Neuronal stem cell (in vitro differentiated cells): ENCODE data around the gene ADRA2A.

ENCODE experiments used
- DNase-seq: peaks from one replicate; pipeline ENCODE4 v3.0.0-alpha.2; 2013; ENCODE audit warnings: low spot score
- H2AFZ ChIP-seq: one replicate; pipeline ENCODE4 v1.6.1; 2013; ENCODE audit warnings: mild to moderate bottlenecking, low read length, inconsistent platforms
- H2AK5ac ChIP-seq: 2 replicates; pipeline ENCODE4 v1.6.1; 2013; ENCODE audit warnings: low read depth, mild to moderate bottlenecking, inconsistent platforms, low read length, moderate library complexity, mixed read lengths
- H2BK120ac ChIP-seq: 2 replicates; pipeline ENCODE4 v1.6.1; 2013; ENCODE audit warnings: low read depth, mild to moderate bottlenecking, inconsistent platforms, low read length, moderate library complexity, mixed read lengths
- H2BK12ac ChIP-seq: one replicate; pipeline ENCODE4 v1.6.1; 2013; ENCODE audit warnings: low read length, inconsistent platforms
- H2BK15ac ChIP-seq: 2 replicates; pipeline ENCODE4 v1.6.1; 2013; ENCODE audit warnings: mild to moderate bottlenecking, low read length, inconsistent platforms, mixed read lengths
- H2BK5ac ChIP-seq: one replicate; pipeline ENCODE4 v1.6.1; 2013; ENCODE audit warnings: inconsistent platforms, mild to moderate bottlenecking, low read length, moderate library complexity
- H3K14ac ChIP-seq: one replicate; pipeline ENCODE4 v1.6.1; 2013; ENCODE audit warnings: low read length, inconsistent platforms
- H3K18ac ChIP-seq: 2 replicates; pipeline ENCODE4 v1.6.1; 2013; ENCODE audit warnings: low read length, inconsistent platforms
- H3K23ac ChIP-seq: 2 replicates; pipeline ENCODE4 v1.6.1; 2013; ENCODE audit warnings: low read depth, mild to moderate bottlenecking, mixed read lengths, low read length, inconsistent platforms; ENCODE audit not compliant: poor library complexity
- H3K27ac ChIP-seq: replicated peaks from 3 replicates; pipeline ENCODE4 v1.5.1; 2013; ENCODE audit warnings: low read length, inconsistent platforms
- H3K27me3 ChIP-seq, 3 experiments: 2 replicates each; pipeline ENCODE4 v1.6.1; 2013; ENCODE audit warnings: low read length in 3 of 3, mild to moderate bottlenecking in 2 of 3, inconsistent platforms in 1 of 3, low read depth in 1 of 3, mixed read lengths in 1 of 3, moderate library complexity in 1 of 3; ENCODE audit not compliant: control insufficient read depth in 3 of 3, insufficient read depth in 3 of 3
- H3K36me3 ChIP-seq, 2 donors: replicated peaks in 1 of 2; 2 replicates each; pipeline ENCODE4 v1.6.1; 2013; ENCODE audit warnings: low read length in 2 of 2; ENCODE audit not compliant: control insufficient read depth in 2 of 2, insufficient read depth in 2 of 2
- H3K4ac ChIP-seq: 2 replicates; pipeline ENCODE4 v1.6.1; 2013; ENCODE audit warnings: inconsistent platforms, mild to moderate bottlenecking, low read length, moderate library complexity
- H3K4me1 ChIP-seq, 2 donors: 1 replicate in 1 of 2; 2 replicates in 1 of 2; pipeline ENCODE4 v1.6.1; 2013; ENCODE audit warnings: low read length in 2 of 2, low read depth in 1 of 2; ENCODE audit not compliant: control insufficient read depth in 2 of 2, insufficient read depth in 1 of 2
- H3K4me2 ChIP-seq: one replicate; pipeline ENCODE4 v1.6.1; 2013; ENCODE audit warnings: mild to moderate bottlenecking, low read length, inconsistent platforms; ENCODE audit not compliant: insufficient read depth, poor library complexity, severe bottlenecking
- H3K4me3 ChIP-seq, 2 donors: 2 replicates each; pipeline ENCODE4 v1.5.1; 2013; ENCODE audit warnings: low read length in 2 of 2, mild to moderate bottlenecking in 2 of 2, inconsistent platforms in 1 of 2, moderate library complexity in 1 of 2
- H3K79me1 ChIP-seq: one replicate; pipeline ENCODE4 v1.6.1; 2013; ENCODE audit warnings: low read depth, mild to moderate bottlenecking, inconsistent platforms, low read length, moderate library complexity
- H3K9ac ChIP-seq: one replicate; pipeline ENCODE4 v1.6.1; 2013; ENCODE audit warnings: mild to moderate bottlenecking, low read depth, low read length, inconsistent platforms; ENCODE audit not compliant: poor library complexity
- H3K9me3 ChIP-seq, 2 donors: replicated peaks in 1 of 2; 2 replicates each; pipeline versions ENCODE3 to v1.6.1; 2013; ENCODE audit warnings: low read length in 2 of 2, mild to moderate bottlenecking in 2 of 2, inconsistent platforms in 1 of 2, low read depth in 1 of 2, mixed read lengths in 1 of 2, moderate library complexity in 1 of 2; ENCODE audit not compliant: control insufficient read depth in 2 of 2, insufficient read depth in 1 of 2
- H4K8ac ChIP-seq: one replicate; pipeline ENCODE4 v1.6.1; 2013; ENCODE audit warnings: low read depth, mild to moderate bottlenecking, inconsistent platforms, low read length, moderate library complexity
- H4K91ac ChIP-seq: one replicate; pipeline ENCODE4 v1.6.1; 2013; ENCODE audit warnings: low read length, low read depth, mild to moderate bottlenecking, inconsistent platforms; ENCODE audit not compliant: poor library complexity
- WGBS, 2 donors: extraction: QIAGEN DNeasy Blood & Tissue Kit; methylation state at CpG; one replicate each; pipeline ENCODE4 v1.1.7; 2013; ENCODE audit warnings: missing lambda C conversion rate in 2 of 2, mixed read lengths in 1 of 2; ENCODE audit not compliant: insufficient read length in 2 of 2, insufficient replicate concordance in 1 of 2; ENCODE audit errors: extremely low coverage in 2 of 2; 5-methylcytosine and 5-hydroxymethylcytosine counted together

The ADRA2A gene

GRCh38 chr10:111107846-111108245 lies 31.0 kb downstream of the ADRA2A start:
- no peaks in the 10 kb centered on the region for H3K36me3 ChIP-seq

GRCh38 chr10:111108441-111108840 lies 31.6 kb downstream of the ADRA2A start:
- Histone ChIP-seq H3K14ac (no peak overlapping the region), H2AFZ (no peak overlapping the region), H4K8ac (no peak overlapping the region), H3K79me1 (no peaks in the 10 kb centered on the region), H4K91ac (no peak overlapping the region), H3K36me3 (no peaks in the 10 kb centered on the region), H3K27ac (no peak overlapping the region), H3K9ac (no peak overlapping the region), H2AK5ac (no peak overlapping the region), H3K4me2 (no peak overlapping the region), H2BK5ac (no peak overlapping the region), H2BK12ac (no peak overlapping the region), H3K23ac (no peak overlapping the region), H3K18ac (no peak overlapping the region), H3K4ac (no peak overlapping the region), H3K9me3 (no peaks in the 10 kb centered on the region), H3K4me1 (no peaks in the 10 kb centered on the region), H3K4me3 (no peak overlapping the region), H2BK15ac (no peak overlapping the region), H3K27me3 (no peaks in the 10 kb centered on the region), H2BK120ac (no peak overlapping the region)
- WGBS, 2 donors, result no CpG with 5 or more reads among the region's 6 CpGs
- no peak for DNase-seq

More at GRCh38 chr10:111107846-111108245, 31.0 kb downstream of the ADRA2A start:
- Histone ChIP-seq H2AK5ac (no peak overlapping the region), H3K4ac (no peak overlapping the region), H3K27ac (no peak overlapping the region), H2BK12ac (no peak overlapping the region), H2BK15ac (no peak overlapping the region), H3K9me3 (no peaks in the 10 kb centered on the region), H3K23ac (no peak overlapping the region), H3K4me1 (no peaks in the 10 kb centered on the region), H3K27me3 (no peaks in the 10 kb centered on the region), H3K18ac (no peak overlapping the region), H4K91ac (no peak overlapping the region), H2BK120ac (no peak overlapping the region), H3K79me1 (no peaks in the 10 kb centered on the region), H3K4me3 (no peak overlapping the region), H2AFZ (no peak overlapping the region), H3K9ac (no peak overlapping the region), H3K14ac (no peak overlapping the region), H2BK5ac (no peak overlapping the region), H4K8ac (no peak overlapping the region), H3K4me2 (no peak overlapping the region)
- DNase-seq, result no peak
- no CpG with 5 or more reads among the region's 4 CpGs for WGBS, 2 donors

DNA sequence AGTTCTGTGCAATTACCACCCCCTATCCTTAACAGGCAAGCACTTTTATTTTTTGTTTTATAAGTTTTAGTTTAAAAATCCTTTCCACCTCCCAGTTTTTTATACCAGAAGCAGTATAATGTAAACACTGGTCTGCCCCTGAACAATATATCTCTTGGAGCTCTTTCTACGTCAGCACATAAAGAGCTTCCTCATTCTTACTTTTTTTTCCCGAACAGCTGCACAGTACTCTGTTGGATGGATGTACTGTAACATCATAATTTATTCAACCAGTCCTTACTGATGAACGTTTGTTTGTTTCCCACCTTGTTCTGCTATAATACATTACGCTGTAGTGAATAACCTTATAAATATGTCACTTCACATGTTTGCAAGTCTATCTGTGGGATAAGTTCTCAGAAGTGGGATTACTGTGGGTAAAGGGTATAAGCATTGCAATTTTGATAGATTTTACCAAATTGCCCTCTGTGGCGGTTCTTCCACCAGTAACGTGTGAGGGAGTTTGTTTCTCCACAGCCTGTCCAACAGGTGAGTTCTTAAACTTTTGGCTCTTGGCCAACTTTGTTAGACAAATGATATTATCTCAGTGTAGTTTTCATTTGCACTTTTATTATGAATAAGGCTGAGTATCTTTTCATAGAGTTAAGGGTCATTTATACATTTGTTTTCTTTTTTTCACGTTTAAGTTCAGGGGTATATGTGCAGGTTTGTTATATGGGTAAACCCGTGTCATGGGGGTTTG lies 32.8 kb downstream of the ADRA2A start:
- no CpG with 5 or more reads among the region's 8 CpGs for WGBS, 2 donors
- Histone ChIP-seq H3K23ac (no peak overlapping the region), H3K9me3 (no peaks in the 10 kb centered on the region), H2AK5ac (no peak overlapping the region), H2BK15ac (no peak overlapping the region), H3K36me3 (no peaks in the 10 kb centered on the region), H3K9ac (no peak overlapping the region), H4K91ac (no peak overlapping the region), H3K4ac (no peak overlapping the region), H3K79me1 (no peaks in the 10 kb centered on the region), H3K18ac (no peak overlapping the region), H3K14ac (no peak overlapping the region), H2AFZ (no peak overlapping the region), H3K4me2 (no peak overlapping the region), H2BK5ac (no peak overlapping the region), H3K4me1 (no peaks in the 10 kb centered on the region), H3K4me3 (no peak overlapping the region), H3K27ac (no peak overlapping the region), H3K27me3 (no peaks in the 10 kb centered on the region), H4K8ac (no peak overlapping the region), H2BK12ac (no peak overlapping the region), H2BK120ac (no peak overlapping the region)
- no peak for DNase-seq

GRCh38 chr10:111110771-111111170 lies 33.9 kb downstream of the ADRA2A start:
- Histone ChIP-seq H4K91ac (no peak overlapping the region), H2BK15ac (no peak overlapping the region), H3K23ac (no peak overlapping the region), H3K36me3 (no peaks in the 10 kb centered on the region), H2AK5ac (no peak overlapping the region), H3K4me1 (no peaks in the 10 kb centered on the region), H3K9me3 (no peaks in the 10 kb centered on the region), H3K4me2 (no peak overlapping the region), H3K4me3 (no peak overlapping the region), H2BK5ac (no peak overlapping the region), H3K4ac (no peak overlapping the region), H2BK120ac (no peak overlapping the region), H3K18ac (no peak overlapping the region), H3K27ac (no peak overlapping the region), H3K27me3 (no peaks in the 10 kb centered on the region), H2BK12ac (no peak overlapping the region), H3K79me1 (no peaks in the 10 kb centered on the region), H4K8ac (no peak overlapping the region), H3K14ac (no peak overlapping the region), H3K9ac (no peak overlapping the region), H2AFZ (no peak overlapping the region)
- no CpG with 5 or more reads among the region's 3 CpGs for WGBS, 2 donors
- no peak for DNase-seq
